GM21529 (cell line): Measurements from ENCODE around the gene CHRNE.

ENCODE experiments used
- ATAC-seq: cut with Tn5 transposase; IDR thresholded peaks from one replicate; pipeline ENCODE4 v1.9.1; 2021; ENCODE audit not compliant: unreplicated experiment

Gene CHRNE

GRCh38 chr17:4903051-4903818 is at the start of gene CHRNE:
CHRNE (minus strand) TSS chr17:4903098; CDS start chr17:4903063, 35 bp downstream.
- peak; percentile 42 for ATAC-seq

GRCh38 chr17:4951486-4951885 is 48.6 kb upstream of the CHRNE start:
- no peak for ATAC-seq

- no peak for ATAC-seq
Observed at GRCh38 chr17:4950746-4951204, 47.9 kb upstream of the CHRNE start, which contains the start of gene ENO3. ENO3 (plus strand) TSS chr17:4951119; CDS start chr17:4951830, 711 bp downstream.

- no peak for ATAC-seq
Observed at GRCh38 chr17:4950075-4950745, 47.3 kb upstream of the CHRNE start.

GRCh38 chr17:4949321-4950074 is 46.6 kb upstream of the CHRNE start:
- no peak for ATAC-seq

GRCh38 chr17:4948931-4949320 is 46.0 kb upstream of the CHRNE start:
- ATAC-seq, result peak; percentile 30

GRCh38 chr17:4948166-4948930 is 45.5 kb upstream of the CHRNE start, which contains the start of gene PFN1:
PFN1 (minus strand) TSS chr17:4948530; CDS start chr17:4948394, 136 bp downstream.
- ATAC-seq, result peak; percentile 28

GRCh38 chr17:4947411-4948165 is 44.7 kb upstream of the CHRNE start:
- no peak for ATAC-seq

- no peak for ATAC-seq
Observed at GRCh38 chr17:4947010-4947410, 44.1 kb upstream of the CHRNE start.

- ATAC-seq, result no peak
Observed at GRCh38 chr17:4946312-4946976, 43.5 kb upstream of the CHRNE start.

- ATAC-seq, result no peak
Observed at GRCh38 chr17:4945944-4946280, 43.0 kb upstream of the CHRNE start.

- peak; percentile 27 for ATAC-seq
Observed at GRCh38 chr17:4945176-4945943, 42.5 kb upstream of the CHRNE start.

- no peak for ATAC-seq
Observed at GRCh38 chr17:4944554-4945175, 41.8 kb upstream of the CHRNE start.

- no peak for ATAC-seq
Observed at GRCh38 chr17:4944163-4944553, 41.3 kb upstream of the CHRNE start.

- ATAC-seq, result no peak
Observed at GRCh38 chr17:4942760-4943508, 40.0 kb upstream of the CHRNE start.

GRCh38 chr17:4941319-4941610 is 38.4 kb upstream of the CHRNE start:
- no peak for ATAC-seq

GRCh38 chr17:4940555-4941318 is 37.8 kb upstream of the CHRNE start:
- ATAC-seq, result no peak
